HG03025 (cell line): ENCODE measurements around the gene MYO16.
"Not testable (repeated sequence)": the region's sequence is repeated elsewhere in the genome, so short reads cannot be mapped to it uniquely, and the experiment has no call there.

Source experiments
- ATAC-seq: cut with Tn5 transposase; IDR thresholded peaks from one replicate; pipeline ENCODE4 v1.9.1; 2021; ENCODE audit warnings: mild to moderate bottlenecking, moderate library complexity; ENCODE audit not compliant: unreplicated experiment, low FRiP score

Gene MYO16

DNA sequence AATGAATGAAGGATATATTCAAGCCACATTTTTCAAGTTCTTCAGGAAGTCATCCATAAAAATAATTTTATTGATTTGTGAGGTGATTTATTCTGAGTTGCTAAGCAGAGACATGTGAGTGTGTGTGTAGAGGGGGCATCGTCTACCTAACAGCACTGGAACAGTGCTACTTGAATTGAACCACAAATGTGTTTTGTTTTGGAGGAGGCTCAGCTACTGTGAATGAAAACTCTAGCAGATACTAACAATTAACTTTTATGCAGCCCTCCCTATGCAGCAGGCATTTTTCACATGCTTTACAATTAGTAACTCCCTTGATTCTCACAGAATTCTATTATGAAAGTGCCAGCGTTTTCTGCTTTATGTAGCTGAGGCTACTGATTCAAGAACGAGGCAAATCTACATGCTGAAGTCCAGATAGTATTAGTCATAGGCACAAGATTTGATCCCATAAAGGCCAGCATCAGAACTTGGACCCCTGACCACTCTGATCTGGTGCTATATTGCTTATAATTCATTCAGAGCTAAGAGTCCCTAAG, 103.7 kb downstream of the MYO16 start:
- ATAC-seq = no peak

DNA sequence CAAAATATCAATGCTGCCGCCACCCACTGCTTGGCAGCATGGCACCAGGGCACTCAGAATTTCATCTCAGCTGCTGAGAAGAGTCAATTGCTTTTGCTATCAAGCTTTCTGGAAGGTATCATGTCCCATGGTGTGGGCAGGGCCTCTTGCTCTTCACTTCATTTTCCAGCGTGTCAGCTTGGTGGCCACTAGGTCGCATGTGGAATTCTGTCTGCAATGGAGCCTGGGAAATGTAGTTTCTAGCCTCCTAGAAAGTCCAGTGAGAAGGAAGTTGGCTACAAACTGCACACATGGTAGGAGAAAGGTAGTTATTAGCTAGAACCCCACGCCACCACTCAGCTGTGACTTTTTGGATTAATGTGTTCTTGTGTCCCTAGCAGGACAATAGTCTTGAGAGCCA, 105.3 kb downstream of the MYO16 start:
- no peak for ATAC-seq

DNA sequence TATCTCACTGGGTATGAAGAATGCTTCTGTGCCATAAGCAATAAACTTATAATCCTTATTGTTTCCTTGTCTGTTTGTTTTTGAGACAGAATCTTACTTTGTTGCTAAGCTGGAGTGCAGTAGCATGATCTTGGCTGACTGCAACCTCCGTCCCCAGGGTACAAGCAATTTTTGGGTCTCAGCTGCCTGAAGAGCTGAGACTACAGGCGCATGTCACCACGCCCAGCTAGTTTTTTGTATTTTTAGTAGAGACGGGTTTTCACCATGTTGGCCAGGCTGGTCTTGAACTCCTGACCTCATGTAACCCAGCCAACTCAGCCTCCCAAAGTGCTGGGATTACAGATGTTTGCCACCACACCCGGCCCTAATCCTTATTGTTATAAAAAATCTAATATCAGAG, 112.5 kb downstream of the MYO16 start:
- ATAC-seq = no peak

DNA sequence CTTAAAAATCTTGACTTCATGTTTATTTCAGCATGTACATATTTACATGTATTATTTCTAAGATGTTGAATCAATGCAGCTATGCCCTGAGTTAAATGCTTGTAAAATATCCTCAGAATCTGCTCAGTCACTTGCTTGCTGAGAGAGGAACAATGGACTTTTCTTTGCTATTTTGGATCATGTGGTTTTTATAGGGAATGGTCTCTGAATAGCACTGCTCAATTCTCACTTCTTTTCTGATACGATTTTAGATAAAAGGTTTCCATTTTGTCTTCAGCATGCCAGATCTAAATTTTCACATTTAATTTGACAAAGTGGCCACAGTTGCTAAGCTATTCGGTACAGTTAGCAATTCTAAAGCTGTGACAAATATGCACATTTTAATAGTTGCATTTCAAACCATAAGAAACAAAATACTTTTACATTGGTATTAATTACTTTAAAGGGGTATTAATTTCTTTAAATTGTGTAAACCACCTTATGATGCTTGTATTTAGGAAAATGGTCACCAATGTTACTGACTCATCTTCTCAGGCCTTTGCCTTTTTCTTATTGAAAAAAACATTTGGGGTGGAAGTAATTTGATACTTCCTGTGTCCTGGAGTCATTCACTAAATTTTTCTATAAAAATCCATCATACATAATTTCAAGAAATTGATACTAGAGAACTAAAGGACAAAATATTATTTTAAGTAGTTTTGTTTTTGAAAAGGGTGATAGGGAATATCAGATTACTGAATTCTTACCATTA, 113.5 kb downstream of the MYO16 start:
- no peak for ATAC-seq

DNA sequence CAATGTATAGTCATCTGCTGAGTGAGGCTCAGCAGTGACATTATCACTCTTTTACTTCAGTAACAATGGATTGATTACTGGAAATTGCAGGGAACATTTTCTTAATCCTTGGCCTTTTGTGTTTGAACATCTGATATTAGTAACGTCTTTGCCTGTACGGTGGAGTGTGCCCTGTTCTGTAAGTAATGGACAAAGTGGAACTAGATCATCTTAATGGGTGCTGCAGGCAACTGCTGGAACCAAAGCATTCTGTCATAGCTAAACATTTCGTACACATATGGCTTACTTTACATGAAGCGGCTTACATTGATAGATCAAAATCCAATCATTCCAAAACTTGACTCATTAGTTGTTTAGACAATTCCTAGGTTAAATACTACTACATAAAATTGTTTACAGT, 114.1 kb downstream of the MYO16 start:
- no peak for ATAC-seq

DNA sequence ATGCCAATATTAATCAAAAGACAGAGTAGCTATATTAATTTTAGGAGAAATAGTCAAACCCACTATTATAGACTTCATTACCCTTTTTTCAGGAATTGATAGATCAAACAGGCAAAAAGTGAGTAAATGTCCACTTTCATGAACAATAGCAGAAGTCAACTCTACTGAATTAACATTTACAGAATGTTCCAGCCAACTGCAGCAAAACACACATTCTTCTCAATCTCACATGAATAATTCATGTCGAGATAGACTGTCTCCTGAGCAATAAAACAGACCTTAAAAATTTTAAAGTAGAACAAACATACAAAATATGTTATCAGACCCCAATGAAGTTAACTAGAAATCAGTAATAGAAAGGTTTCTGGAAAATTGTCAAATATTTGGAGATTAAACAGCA, 118.4 kb downstream of the MYO16 start:
- no peak for ATAC-seq

DNA sequence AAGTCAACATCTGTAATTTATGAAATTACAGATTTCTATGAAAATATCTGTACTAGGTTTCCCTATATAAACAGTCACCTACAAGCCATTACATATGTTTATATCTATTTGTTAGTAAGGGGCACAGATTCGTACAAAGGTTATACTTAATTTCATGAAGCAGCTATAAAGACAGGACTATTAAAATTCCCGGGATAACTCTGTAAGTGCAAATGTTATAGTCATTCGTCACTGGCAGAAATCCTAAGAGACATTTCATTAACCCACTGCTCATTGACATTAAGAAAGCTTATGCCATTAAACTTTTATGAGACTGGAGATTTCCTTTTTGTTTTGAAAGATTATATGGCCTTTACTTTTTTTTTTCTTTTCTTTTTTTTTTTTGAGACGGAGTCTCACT, 122.9 kb downstream of the MYO16 start:
- no peak for ATAC-seq

DNA sequence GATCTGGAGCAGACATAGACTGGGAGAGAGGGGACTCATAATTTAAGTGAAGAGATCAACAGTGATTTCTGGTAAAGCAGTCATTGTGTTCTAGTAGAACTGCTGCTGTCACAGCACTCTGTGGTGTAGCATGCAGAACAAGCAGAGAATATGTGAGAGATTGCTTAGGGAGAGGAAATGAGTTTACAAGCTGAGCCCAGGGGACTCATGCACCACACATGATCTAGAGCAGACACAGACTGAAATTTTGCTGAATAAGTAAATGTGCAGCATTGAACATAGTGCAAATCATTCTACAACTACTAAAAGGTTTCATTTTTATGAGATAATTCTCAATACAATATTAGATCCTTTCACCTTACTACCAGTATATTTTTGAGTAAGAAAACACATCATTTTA, 125.7 kb downstream of the MYO16 start:
- ATAC-seq = no peak

DNA sequence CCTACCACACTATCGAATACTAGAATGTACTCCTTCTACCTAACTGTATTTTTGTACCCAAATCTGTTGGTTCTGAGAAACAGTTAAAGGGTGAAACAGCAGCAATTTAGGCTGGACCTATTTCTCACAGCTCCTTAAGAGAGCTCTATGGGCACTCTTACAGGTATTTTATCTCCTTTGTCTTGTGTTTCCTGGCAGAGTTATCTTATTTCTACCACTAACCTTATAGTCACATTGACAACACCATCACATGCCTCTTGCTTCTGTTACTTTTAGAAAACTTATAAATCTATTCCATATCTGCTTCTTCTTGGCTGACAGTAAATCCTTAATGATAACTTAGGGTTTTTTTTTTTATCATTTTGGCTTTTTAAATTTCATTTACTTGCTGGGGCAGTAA, 130.7 kb downstream of the MYO16 start:
- ATAC-seq = no peak

DNA sequence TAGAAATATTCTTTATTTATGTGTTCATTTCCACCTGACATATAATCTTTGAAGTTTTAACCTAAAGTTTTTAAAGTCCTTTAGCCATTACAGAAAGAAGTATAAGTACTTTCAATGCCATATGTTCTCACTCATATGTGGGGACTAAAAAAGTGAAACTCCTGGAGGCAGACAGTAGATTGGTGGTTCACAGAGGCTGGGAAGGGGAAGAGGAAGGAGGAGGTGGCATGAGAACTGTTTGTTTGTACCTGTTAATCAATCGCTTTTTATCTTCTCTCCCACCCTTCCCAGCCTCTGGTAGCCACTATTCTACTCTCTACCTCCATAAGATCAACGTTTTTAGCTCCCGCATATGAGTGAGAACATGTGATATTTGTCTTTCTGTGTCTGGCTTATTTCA, 131.1 kb downstream of the MYO16 start:
- no peak for ATAC-seq

DNA sequence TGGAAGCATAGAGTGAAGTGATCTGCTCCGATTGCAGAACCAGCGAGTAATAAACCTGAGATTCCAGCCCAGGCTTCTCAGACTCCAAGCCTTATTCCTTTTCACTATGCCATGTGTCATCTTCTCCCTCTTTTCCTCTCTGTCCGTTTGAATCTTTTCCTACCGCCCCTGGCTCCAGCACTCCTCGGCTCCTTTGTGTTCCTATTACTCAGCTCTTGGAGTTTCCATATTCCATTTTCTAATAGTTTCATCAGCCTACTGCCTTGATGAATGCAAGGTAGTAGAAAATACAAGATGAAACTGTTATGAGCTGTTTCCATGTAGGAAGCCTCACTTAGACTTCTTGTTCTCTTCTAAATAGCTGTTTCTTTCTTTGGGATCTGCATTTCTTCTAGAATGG, 138.6 kb downstream of the MYO16 start:
- ATAC-seq = no peak

DNA sequence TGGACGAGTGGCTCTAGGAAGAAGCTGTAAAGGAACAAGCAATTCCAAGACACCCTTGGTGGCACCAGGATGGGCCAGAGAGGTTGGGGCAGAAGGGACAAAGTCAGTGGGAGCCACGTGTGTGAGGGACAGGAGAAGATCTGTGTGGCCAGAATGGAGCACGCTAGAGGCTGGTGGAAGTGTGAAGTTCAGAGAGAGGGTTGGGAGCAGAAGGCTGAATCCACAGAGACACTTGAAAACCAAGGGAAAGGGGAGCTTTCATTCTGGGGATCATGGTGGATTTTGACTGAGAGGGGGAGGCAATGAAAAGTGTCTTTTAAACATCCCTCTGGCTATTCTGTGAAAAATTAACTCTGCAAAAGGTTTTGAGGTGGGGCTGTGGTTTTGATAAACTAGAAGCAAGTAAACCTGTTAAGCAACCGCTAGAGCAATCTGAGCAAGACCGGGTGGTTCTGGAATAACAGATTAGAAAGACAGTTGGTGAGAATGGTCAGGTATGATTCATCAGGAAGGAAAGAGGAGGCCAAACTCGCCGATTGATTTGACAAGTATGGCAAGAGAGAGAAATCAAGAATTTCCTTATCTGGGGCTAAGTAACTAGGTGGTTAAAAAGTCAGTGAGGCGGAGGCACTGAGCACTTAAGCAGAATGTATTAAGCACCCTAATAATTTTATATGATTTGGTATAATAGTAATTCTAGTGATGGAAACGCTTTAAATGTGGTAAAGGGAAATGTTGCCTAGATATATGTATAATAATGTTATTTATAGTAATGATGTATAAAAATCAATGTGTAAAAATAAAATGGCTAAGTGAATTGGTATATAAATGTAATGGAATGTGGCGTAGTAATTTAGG, 140.0 kb downstream of the MYO16 start:
- ATAC-seq = no peak

DNA sequence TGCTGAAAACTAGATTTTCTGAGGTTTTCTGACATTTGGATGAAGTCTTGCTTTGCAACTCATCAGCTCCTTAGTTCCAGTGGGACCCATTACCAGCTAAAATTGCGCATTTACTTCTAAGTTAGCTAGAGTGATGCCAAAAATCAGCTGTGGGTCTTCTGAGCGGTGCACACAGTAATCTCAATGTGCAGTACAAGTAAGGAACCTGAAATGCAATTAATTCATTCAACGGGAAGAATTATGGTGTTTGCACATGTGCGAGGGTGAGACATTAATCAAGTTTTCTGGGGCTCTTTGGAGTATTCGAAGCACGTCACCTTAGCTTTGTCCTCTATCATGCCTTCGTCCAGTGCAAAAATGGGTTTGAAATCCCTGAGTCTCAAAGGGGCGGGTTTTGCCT, 146.2 kb downstream of the MYO16 start:
- ATAC-seq = no peak

DNA sequence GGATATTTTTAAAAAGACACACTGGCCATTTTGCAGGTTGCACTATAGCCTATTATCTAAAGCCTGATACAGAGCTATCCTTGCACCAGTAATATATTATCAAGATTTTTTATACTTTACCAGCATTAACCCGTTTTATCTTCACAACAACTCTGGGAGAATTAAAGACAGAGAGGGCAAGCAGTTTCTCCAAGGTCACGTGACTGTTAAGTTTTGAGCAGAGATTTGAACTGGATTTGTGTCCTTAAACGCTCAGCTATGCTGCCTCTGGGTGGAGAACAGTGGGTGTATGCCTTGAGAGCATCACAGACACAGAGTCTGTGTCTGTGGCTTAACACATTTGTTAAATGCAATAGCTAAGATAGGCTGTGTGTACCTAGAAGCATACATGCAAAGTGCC, 147.2 kb downstream of the MYO16 start:
- no peak for ATAC-seq

DNA sequence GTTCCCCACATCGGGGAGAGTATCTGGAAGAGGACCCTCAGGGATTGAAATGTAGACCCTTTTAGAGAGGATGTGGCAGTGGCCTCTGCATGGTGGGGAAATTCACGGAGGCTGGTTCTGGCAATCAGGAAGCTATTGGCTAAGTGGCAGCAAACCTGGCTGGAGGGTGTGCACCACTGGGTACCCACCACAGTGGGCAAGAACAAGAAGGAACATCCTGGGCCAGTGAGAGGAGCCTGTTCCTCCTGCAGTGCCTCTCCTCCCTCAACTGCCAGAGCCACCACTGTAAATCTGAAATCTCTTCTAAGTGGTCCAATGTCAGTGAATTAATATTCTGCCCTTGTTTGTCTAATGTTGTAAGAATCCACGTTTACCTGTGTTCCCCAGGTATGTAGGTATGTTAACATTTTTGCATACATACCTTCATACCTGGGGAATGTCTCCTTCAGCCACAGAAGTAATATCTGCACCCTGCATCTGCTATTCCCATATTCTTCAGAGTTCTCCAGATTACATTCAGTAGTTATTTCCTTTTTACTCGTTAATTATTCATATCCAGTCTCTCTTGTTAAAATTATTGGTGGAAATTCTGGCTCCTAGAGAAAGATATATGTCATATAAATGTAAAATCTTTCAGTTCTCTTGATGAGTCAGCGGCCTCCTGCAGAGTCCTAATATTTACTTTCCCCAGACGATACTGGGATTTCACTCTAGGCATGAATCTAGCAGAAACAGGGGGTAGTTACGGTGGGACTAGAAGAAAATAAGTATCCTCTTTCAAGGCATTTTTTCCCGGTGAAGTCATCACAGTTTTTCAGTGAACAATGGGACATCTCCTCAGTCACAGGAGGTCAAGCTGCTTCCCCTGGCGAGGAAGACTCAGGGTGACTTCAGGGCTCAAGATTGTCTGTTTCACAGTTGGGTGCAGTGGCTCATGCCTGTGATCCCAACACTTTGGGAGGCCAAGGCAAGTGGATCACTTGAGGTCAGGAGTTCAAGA, 148.3 kb downstream of the MYO16 start:
- no peak for ATAC-seq

DNA sequence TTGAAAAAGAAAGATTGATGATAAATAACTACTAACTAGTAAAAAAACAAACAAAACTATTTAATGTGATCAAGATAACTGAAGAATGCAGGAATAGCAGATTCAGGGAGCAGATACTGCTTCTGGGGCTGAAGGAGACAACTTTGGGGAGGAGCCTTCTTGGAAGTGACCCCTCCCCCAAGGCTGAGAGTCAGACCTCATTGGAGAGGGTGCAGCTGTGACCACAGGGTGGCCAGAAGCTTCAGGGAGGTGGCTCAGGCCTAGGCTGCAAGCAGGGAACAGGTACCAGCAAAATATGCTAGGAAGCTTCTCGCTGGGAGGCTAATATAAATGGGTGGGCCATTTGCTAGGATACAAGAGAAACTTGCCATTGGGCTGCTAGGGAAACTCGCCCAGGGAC, 149.9 kb downstream of the MYO16 start:
- ATAC-seq = no peak

DNA sequence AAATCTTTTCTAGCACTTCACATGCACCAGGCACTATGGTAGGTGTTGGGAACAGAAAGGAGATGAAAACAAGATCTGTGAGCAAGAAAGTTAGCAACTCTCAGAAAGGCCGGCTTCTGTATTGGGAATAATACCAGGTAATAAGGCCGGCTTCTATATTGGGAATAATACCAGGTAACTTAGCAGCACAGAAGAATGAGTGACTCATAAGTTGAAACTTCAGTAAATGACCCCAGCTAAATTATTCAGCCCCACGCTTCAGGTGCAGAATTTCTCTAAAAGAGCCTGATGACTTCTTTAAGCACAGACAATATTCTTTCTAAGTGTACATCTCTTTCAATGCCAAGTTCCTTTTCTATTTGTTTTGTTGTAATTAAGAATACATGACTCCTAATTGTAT, 151.3 kb downstream of the MYO16 start:
- ATAC-seq = no peak

DNA sequence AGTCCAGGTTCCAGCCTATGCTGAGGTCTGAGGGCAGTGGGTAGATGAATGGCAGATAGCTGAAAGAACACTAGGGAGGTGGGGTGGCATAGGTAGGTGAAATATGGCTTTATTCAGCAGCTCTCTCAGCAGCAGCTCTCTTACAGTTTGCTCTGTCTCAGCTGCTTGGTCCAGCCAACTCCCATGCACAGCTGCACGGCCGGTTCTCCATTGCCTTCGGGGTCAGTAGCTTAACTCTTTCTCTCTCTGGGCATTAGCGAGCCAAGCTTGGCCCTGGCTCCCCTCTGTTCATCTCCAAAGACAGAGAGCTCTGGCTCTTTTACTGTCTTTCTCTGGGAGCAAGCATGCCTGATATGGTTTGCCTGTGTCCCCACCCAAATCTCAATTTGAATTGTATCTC, 151.9 kb downstream of the MYO16 start:
- ATAC-seq = no peak

DNA sequence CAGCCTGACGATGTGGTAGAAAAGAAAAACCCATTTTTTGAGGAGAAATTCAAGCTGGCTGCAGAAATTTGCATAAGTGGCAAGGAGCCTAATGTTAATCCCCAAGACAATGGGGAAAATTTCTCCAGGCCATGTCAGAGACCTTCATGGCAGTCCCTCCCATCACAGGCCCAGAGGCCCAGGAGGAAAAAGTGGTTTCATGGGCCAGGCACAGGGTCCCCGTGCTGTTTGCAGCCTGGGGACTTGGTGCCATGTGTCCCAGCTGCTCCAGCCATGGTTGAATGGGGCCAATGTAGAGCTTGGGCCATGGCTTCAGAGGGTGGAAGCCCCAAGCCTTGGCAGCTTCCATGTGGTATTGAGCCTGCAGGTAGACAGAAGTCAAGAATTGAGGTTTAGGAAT, 153.1 kb downstream of the MYO16 start:
- not testable (repeated sequence) for ATAC-seq

DNA sequence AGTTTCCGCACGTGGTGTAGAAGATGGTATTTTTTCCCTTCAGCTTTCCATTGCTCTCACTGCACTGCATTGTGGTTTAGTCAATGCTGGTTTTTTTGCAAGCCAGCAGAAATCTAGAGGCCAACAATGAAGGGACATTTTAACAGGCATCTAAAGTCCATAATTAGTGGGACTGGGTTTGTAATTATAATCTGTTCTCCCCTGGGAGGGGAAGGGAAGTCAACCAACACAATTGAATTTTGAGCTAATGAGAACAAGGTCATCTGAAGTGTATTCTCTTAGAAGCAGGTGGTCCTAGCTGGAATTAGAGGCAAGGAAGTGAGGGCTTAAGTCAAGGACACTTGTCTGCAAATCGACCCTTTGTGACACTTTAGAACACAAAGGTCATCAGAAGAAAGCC, 156.4 kb downstream of the MYO16 start:
- ATAC-seq = no peak
